NCI-H187 (cell line): ENCODE data around the gene TLX1.

Source experiments
- DNase-seq, 2 experiments: peaks; one replicate each; lab custom pipeline; 2025; lab: John Stamatoyannopoulos, UW

TLX1 gene

GRCh38 chr10:101112799-101113594, 18.1 kb upstream of the TLX1 start:
- no peak for DNase-seq

- no peak for DNase-seq
Measured at GRCh38 chr10:101113890-101114403, 17.2 kb upstream of the TLX1 start.

GRCh38 chr10:101114646-101115045, 16.5 kb upstream of the TLX1 start:
- DNase-seq: no peak

- no peak for DNase-seq
Measured at GRCh38 chr10:101116754-101117153, 14.3 kb upstream of the TLX1 start.

- no peak for DNase-seq
Measured at GRCh38 chr10:101118031-101118430, 13.1 kb upstream of the TLX1 start.

- no peak for DNase-seq
Measured at GRCh38 chr10:101120520-101120883, 10.6 kb upstream of the TLX1 start.

GRCh38 chr10:101120884-101121653, 10.0 kb upstream of the TLX1 start:
- DNase-seq: no peak

- no peak for DNase-seq
Measured at GRCh38 chr10:101121654-101122031, 9.5 kb upstream of the TLX1 start.

- no peak for DNase-seq
Measured at GRCh38 chr10:101122270-101123084, 8.6 kb upstream of the TLX1 start.

- DNase-seq: no peak
Measured at GRCh38 chr10:101123085-101123814, 7.8 kb upstream of the TLX1 start.

- DNase-seq: no peak
Measured at GRCh38 chr10:101123815-101124617, 7.1 kb upstream of the TLX1 start.

- DNase-seq: no peak
Measured at GRCh38 chr10:101124933-101125332, 6.2 kb upstream of the TLX1 start.

- DNase-seq: no peak
Measured at GRCh38 chr10:101126684-101127628, 4.1 kb upstream of the TLX1 start.

- DNase-seq: no peak
Measured at GRCh38 chr10:101130141-101130540, 959 bp upstream of the TLX1 start.

GRCh38 chr10:101131962-101132635, 999 bp downstream of the TLX1 start:
- DNase-seq: no peak

GRCh38 chr10:101132636-101133473, 1.8 kb downstream of the TLX1 start:
- DNase-seq: no peak

GRCh38 chr10:101133489-101134298, 2.6 kb downstream of the TLX1 start:
- no peak for DNase-seq
